Stomach (tissue), 4 donors: ENCODE measurements around the gene EXOG.

Source experiments
- EP300 ChIP-seq: sonication (generic); formaldehyde crosslinking; IDR thresholded peaks from one replicate; pipeline ENCODE4 v1.6.1; 2017; ENCODE audit warnings: antibody characterized with exemption
- POLR2A ChIP-seq, 4 donors: fragments of 450-650 bp; IDR thresholded peaks; one replicate each; pipeline ENCODE4 v1.6.1; 2016; ENCODE audit warnings: antibody characterized with exemption in 4 of 4, control low read depth in 2 of 4, mild to moderate bottlenecking in 1 of 4, moderate library complexity in 1 of 4
- POLR2AphosphoS5 ChIP-seq, 3 donors: sonication (generic); formaldehyde crosslinking; IDR thresholded peaks; one replicate each; pipeline ENCODE4 v1.6.1; 2016; ENCODE audit warnings: antibody characterized with exemption in 3 of 3
- TF ChIP-seq, protein P1 (sequence below), 7 experiments: fragments of 450-650 bp in 4 of 7; fragments of 200-600 bp in 3 of 7; sonication (generic) in 3 of 7; IDR thresholded peaks; one replicate each; pipeline ENCODE4 v1.5.1; 2016 to 2019; ENCODE audit warnings: antibody characterized with exemption in 7 of 7, control low read depth in 2 of 7, mild to moderate bottlenecking in 1 of 7

DNA sequence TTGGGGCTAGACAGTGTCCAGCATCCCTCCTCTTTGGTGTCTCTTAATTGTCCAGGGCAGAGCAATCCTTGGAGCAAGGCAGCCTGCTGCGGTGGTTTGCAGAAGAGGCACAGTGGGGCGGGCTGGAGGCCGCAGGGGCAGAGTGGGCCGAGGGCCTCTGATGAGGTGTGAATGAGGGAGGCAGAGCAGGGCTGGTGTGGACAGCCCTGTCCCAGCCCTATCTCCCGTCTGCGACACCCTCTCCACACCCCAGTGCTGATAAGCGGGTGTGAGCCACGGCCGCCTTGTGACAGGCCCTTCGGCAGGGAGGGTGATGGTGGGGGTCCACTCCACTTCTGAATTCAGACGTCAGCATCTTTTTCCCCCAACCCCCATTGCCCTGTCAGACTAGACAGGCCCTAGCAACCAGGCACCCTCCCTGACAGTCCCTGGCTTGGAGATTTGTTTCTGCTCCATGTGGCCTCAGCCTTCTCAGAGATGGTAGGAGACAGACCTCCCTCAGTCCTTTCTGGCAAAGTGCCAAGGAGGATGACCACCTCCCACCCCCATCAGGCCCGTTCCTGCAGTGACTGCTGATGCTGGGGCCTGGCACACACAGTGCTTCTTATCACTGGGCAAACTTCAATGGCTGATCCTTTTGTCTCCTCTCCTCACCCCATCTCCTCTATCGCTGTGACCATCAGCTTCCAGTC lies 37.3 kb downstream of the EXOG start:
- TF ChIP-seq, protein P1, sequence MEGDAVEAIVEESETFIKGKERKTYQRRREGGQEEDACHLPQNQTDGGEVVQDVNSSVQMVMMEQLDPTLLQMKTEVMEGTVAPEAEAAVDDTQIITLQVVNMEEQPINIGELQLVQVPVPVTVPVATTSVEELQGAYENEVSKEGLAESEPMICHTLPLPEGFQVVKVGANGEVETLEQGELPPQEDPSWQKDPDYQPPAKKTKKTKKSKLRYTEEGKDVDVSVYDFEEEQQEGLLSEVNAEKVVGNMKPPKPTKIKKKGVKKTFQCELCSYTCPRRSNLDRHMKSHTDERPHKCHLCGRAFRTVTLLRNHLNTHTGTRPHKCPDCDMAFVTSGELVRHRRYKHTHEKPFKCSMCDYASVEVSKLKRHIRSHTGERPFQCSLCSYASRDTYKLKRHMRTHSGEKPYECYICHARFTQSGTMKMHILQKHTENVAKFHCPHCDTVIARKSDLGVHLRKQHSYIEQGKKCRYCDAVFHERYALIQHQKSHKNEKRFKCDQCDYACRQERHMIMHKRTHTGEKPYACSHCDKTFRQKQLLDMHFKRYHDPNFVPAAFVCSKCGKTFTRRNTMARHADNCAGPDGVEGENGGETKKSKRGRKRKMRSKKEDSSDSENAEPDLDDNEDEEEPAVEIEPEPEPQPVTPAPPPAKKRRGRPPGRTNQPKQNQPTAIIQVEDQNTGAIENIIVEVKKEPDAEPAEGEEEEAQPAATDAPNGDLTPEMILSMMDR (IDR thresholded peaks at IDR 0.05): no peak
- TF ChIP-seq EP300: no peak
- TF ChIP-seq POLR2A (IDR thresholded peaks at IDR 0.05): no peak
- no peak for TF ChIP-seq POLR2AphosphoS5 (IDR thresholded peaks at IDR 0.05)
